NCI-H510A treated with DMSO at 0.1 percent for 48 hours (cell line): Measurements from ENCODE around the gene MYF5.

Source experiments
- DNase-seq: peaks from one replicate; lab custom pipeline; 2025; lab: John Stamatoyannopoulos, UW

The MYF5 gene

DNA sequence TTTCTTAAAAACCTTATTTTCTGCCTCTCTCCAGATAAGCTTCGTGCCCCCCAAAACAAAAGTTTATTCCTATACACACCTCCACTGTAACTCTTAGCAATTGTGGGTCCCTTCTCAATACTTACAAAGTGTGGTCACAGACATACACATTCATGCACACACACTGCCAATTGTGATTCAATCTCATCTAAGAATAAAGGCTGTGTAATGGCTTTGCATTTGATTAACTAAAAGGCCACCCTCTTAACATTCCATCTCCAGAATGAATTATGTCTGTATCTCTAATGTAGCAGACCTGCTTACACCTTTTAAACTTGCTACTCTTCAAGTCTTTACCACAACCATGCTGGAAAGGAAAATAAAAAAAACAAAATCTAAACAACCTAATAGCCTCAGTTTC, 49.5 kb downstream of the MYF5 start:
- DNase-seq, result no peak

DNA sequence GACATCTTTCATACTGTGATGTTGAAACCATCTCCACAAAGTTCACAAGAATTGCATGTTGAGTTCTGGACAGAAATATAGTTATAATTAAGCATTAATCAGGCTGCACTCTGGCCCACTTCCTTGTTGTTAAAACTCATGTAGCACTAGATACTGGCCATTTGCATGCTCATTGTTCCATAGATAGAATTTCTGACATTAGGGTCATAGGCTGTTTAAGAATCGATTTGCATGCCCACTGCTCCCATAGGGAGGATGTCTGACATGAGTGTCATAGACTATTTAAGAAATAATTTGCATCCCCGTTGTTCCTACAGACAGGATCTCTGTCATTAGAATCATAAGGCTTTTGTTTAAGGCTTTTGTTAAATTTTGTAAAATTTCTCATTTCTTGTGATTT, 50.2 kb downstream of the MYF5 start:
- no peak for DNase-seq
